T-helper 2 cell treated with Interferon-gamma antibody and Interleukin-4, amounts not matched to agents 5 μg/mL and 100 μg/mL, for 36 hours (primary cell): ENCODE measurements around the gene LONRF3.

Source experiments
- DNase-seq: peaks from one replicate; pipeline ENCODE4 v3.0.0; 2021; ENCODE audit warnings: low spot score
- H3K27ac Mint-ChIP-seq: one replicate; pipeline ENCODE4 v1.8.0; 2021; ENCODE audit warnings: mild to moderate bottlenecking, mixed read lengths
- H3K27me3 Mint-ChIP-seq: one replicate; pipeline ENCODE4 v1.8.0; 2021; ENCODE audit warnings: low read depth, mixed read lengths
- H3K36me3 Mint-ChIP-seq: one replicate; pipeline ENCODE4 v1.8.0; 2021; ENCODE audit warnings: low read depth, mixed read lengths
- H3K4me1 Mint-ChIP-seq: one replicate; pipeline ENCODE4 v1.8.0; 2021; ENCODE audit warnings: low read depth, mixed read lengths
- H3K4me3 Mint-ChIP-seq: one replicate; pipeline ENCODE4 v1.8.0; 2022; ENCODE audit warnings: mild to moderate bottlenecking, moderate library complexity, mixed read lengths
- H3K9me3 Mint-ChIP-seq: one replicate; pipeline ENCODE4 v1.8.0; 2021; ENCODE audit warnings: mixed read lengths

The LONRF3 gene

DNA sequence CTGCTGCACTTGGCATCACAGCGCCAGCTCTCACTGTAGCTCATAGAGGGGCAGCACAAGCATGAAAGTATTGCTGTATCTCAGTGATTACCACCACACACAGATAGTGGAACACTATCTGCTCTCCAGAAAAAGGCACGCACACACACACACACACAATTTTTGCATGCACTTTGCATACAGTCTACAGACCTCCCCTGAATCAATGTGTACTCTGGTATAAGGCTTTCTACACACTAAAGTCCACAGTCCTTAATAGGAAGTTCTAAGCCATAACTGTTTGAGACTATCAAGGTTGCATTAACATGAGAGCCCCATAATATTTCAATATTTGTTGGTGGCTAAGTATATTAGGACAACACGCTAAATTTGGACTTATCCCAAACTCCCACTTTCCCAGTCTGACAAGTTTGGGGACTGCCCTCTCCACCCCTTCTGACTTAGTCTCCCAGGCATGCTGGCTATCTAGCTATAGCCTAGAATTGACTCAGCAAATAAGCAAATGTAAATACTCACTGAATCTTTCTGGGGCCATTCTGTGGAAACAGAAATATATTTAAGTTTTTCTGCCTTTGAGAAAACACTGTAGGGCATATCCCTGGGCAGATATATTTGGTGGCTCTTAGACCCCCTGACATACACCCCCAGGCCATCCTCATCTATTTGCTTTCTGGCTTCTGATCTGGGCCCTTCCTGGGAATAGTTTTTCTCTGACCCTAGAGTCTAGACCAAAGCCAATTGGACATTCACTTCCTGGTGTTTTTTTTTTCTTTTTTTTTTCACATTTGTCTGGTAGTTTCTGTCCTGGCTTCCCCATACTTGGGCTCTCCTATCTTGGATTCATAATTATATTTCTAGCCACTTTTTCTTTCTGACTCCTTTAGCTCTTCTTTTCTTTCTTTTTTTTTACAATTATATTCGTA, 62.0 kb downstream of the LONRF3 start:
- Mint-ChIP-seq H3K4me3 (no peak overlapping the region), H3K27me3 (no peaks in the 10 kb centered on the region), H3K4me1 (no peaks in the 10 kb centered on the region), H3K27ac (no peak overlapping the region), H3K9me3 (no peaks in the 10 kb centered on the region), H3K36me3 (no peaks in the 10 kb centered on the region)
- DNase-seq, result no peak

DNA sequence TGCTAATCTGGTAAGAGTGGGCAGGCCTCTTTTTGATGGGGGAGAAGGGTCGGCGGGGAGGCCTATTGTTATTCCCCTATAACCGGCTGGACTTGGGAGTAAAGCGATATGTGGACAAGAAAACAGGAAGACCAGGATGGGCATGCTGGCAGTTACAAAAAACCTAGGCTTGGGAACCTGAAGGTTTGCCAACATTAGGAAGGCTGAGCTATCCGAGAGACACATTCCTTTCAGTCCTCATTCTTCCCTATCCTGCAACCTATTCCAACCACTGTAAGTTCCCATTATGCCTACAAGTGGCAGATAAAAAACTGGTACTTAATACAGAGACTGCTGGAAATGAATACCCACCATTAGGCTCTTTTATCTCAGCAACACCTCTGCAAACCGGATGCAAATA, 66.0 kb downstream of the LONRF3 start:
- Mint-ChIP-seq H3K27ac (no peak overlapping the region), H3K9me3 (no peaks in the 10 kb centered on the region), H3K4me3 (no peak overlapping the region), H3K36me3 (no peaks in the 10 kb centered on the region), H3K4me1 (no peaks in the 10 kb centered on the region), H3K27me3 (no peaks in the 10 kb centered on the region)
- DNase-seq, result no peak

DNA sequence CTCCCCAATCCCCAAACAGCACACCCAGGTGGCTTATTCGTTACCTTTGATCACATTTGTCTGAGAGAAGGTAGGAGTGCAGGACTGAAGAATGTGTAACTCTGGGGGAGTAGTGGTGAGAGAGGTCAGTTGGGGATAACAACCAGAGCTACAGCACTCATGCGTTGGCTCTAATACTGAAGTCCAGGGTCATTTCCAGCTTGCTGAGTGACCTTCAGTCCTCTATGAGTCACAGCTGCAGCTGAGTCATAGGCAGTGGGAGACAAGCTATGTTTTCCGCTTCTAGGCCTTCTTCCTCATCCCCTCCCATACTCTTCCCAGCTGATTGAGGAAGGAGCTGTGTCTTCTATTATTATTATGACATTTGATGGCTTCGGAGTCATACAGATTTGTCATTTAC, 66.8 kb downstream of the LONRF3 start:
- DNase-seq, result no peak
- Mint-ChIP-seq H3K27me3 (no peaks in the 10 kb centered on the region), H3K4me3 (no peak overlapping the region), H3K9me3 (no peaks in the 10 kb centered on the region), H3K36me3 (no peaks in the 10 kb centered on the region), H3K4me1 (no peaks in the 10 kb centered on the region), H3K27ac (no peak overlapping the region)

DNA sequence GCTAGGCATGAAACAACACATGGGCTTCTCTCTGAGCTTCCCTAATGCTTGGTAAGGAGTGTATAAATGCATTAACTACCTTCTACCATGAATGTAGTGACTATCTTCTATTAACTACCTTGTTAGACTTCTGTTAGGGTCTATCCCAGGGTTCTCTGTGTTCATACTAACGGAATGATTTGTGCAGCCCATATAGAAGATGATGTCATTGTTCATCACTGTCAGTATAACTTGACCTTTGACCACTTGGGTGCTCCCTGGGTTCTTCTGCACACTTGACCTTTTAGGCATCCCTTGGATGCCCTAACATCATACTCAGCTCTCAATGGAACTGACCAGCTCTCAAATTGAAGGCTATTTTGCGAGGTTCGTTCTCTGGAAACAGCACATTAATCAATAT, 67.6 kb downstream of the LONRF3 start:
- Mint-ChIP-seq H3K9me3 (no peaks in the 10 kb centered on the region), H3K27me3 (no peaks in the 10 kb centered on the region), H3K36me3 (no peaks in the 10 kb centered on the region), H3K4me1 (no peaks in the 10 kb centered on the region), H3K27ac (no peak overlapping the region), H3K4me3 (no peak overlapping the region)
- no peak for DNase-seq

DNA sequence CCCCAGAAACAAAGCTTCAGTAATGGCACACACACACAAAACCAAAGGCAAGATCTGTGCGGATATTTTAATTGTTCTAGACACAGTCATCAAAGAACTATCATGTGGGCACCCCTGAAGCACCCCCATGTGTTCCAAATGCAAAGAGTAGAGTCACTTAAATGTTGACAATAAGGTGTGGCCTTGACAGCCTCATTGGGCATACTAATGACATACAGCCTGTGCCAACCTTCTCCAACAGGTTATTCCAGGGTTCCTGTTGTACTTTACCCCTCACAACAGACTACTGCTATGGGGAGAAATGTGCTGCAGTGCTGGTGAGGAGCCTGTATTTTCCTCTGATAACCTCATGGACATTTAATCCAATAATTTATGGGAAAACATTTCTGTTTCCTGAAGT, 68.6 kb downstream of the LONRF3 start:
- Mint-ChIP-seq H3K36me3 (no peaks in the 10 kb centered on the region), H3K27ac (no peak overlapping the region), H3K27me3 (no peaks in the 10 kb centered on the region), H3K4me1 (no peaks in the 10 kb centered on the region), H3K4me3 (no peak overlapping the region), H3K9me3 (no peaks in the 10 kb centered on the region)
- DNase-seq, result no peak

DNA sequence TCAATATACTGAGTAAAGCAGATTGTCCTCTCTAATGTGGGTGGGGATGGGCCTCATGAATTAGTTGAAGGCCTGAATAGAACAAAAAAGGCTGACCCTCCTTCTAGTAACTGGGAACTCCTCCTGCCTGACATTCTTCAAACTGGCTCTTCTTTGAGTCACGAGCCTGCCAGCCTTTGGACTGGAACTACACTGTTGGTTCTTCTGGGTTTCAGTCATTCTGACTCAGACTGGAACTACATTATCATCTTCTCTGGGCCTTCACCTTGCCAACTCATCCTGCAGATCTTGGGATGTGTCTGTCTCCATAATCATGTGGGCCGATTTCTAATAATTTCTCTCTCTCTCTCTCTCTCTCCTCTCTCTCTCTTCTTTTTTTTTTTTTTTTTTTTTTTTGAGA, 71.5 kb downstream of the LONRF3 start:
- Mint-ChIP-seq H3K9me3 (no peaks in the 10 kb centered on the region), H3K4me1 (no peaks in the 10 kb centered on the region), H3K27me3 (no peaks in the 10 kb centered on the region), H3K36me3 (no peaks in the 10 kb centered on the region), H3K27ac (no peak overlapping the region), H3K4me3 (no peak overlapping the region)
- no peak for DNase-seq

DNA sequence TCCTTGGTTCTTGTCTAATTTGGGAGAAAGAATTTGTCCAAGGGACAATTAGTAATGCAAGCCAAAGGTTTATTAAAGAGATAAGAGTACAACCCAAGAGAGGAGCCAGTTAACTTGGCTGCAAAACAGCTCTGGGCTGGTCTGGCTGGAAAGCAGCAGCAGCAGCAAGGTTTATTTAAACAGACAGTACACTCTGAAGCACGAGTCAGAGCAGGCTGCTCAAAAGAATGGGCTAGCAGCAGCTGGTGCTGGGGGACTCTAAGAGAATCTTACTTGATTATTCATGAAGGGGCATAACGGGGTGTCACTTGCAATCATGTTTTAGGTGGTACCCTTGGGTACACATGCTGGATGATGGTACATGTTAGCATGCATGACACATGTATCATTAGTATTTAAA, 81.3 kb downstream of the LONRF3 start:
- H3K4me1 Mint-ChIP-seq, result no peaks in the 10 kb centered on the region
- peaks cover 6% of the 10 kb centered on the region for H3K27me3 Mint-ChIP-seq
- no peak overlapping the region for H3K27ac Mint-ChIP-seq
- H3K4me3 Mint-ChIP-seq, result no peak overlapping the region
- DNase-seq, result no peak
- H3K9me3 Mint-ChIP-seq, result no peaks in the 10 kb centered on the region
- H3K36me3 Mint-ChIP-seq, result no peaks in the 10 kb centered on the region

DNA sequence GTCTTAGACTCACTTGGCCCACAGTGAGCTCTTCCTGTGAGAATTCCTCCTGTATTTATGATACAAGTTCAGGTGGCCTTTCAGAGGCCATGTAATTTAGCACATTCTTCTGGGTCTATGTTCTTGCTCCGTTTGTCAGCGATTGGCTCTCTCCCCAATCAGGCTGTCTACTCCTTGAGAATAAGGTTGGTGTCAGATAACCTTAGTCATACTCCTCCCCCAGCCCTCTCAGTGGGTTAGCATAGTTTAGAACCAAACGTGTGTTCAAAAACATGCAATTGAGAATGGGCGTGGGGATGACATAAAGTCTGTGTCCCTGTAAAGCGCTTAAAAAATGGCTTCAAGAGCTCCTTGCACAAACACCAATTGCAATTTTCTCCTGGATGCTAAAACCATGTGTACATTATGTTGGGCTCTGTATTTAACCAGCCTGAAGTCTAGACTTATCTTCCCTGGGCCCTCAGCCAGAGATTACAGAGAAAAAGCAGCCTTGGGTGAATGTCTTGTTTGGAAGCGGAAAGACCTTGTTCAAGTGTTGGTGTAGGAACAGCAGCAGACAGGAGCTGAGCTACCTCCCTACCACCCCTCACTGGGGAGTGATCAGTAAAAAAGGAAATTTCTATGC, 88.4 kb downstream of the LONRF3 start:
- Mint-ChIP-seq H3K27ac (no peak overlapping the region), H3K27me3 (peaks cover 11% of the 10 kb centered on the region), H3K9me3 (no peaks in the 10 kb centered on the region), H3K4me3 (no peak overlapping the region), H3K4me1 (no peaks in the 10 kb centered on the region), H3K36me3 (no peaks in the 10 kb centered on the region)
- DNase-seq, result no peak

DNA sequence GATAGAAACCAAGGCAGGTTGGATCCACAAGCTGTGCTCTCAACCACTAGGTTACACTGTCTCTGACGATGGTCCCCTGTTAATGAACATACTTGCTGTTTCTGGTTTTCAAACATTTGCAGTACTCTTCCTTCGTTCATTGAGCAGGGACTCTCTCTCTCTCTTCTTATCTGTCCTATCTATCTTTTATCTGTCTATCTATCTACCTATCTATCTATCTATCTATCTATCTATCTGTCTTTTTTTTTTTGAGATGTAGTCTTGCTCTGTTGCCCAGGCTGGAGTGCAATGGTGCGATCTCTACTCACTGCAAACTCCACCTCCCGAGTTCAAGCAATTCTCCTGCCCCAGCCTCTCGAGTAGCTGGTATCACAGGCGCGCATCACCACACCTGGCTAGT, 89.0 kb downstream of the LONRF3 start:
- Mint-ChIP-seq H3K36me3 (no peaks in the 10 kb centered on the region), H3K9me3 (no peaks in the 10 kb centered on the region), H3K4me1 (no peaks in the 10 kb centered on the region), H3K4me3 (no peak overlapping the region), H3K27me3 (peaks cover 11% of the 10 kb centered on the region), H3K27ac (no peak overlapping the region)
- no peak for DNase-seq

DNA sequence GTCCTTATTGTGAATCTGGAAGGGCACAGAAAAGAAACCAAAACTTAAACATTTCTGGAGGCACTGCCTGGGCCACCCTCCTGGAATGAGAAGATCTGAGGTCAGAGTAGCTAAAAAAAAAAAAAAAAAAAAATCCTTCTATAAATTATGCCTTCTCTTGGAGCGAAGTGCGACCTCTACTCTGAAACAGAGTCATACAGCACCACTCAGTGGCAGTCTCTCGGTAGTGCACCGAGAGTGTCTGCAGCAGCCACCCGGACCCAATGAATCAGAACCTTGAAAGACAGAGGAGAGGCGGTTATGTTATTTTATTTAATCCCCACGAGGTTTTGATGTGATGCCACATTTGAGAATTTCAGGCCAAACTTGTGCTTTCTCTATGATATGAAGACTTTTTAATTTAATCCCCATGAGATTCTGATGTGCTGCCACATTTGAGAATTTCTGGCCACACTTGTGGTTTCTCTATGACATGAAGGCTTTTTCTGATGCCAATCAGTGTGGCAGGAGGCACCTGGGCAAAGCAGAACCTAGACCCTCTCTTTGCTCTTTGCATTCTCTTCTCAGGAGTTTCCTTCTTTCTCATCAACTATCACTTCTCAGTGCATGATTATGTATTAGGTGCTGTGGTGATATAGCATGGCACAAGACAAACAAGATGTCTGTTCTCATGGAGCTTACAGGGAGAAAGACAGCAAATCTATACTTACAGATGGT, 92.8 kb downstream of the LONRF3 start:
- no peak overlapping the region for H3K4me3 Mint-ChIP-seq
- no peaks in the 10 kb centered on the region for H3K36me3 Mint-ChIP-seq
- no peak overlapping the region for H3K27ac Mint-ChIP-seq
- H3K9me3 Mint-ChIP-seq, result no peaks in the 10 kb centered on the region
- H3K27me3 Mint-ChIP-seq, result peaks cover 2% of the 10 kb centered on the region
- H3K4me1 Mint-ChIP-seq, result no peaks in the 10 kb centered on the region
- peak; percentile 3 for DNase-seq
